Endothelial cell of umbilical vein (primary cell): ENCODE measurements around the gene SPDYE1. TPM values are rescaled to one million over a fixed set of nuclear protein-coding genes. Genes with fewer than 3 reads are reported as not detected.
"Not testable (repeated sequence)": the region's sequence is repeated elsewhere in the genome, so short reads cannot be mapped to it uniquely, and the experiment has no call there.

ENCODE experiments used
- BruUV-seq: library from RNA; stranded (reverse); fragments of 400-500 nt; replicated peaks from 2 replicates; lab custom pipeline; 2021; lab: Mats Ljungman, UMichigan
- CTCF ChIA-PET: fragments of 300-600, 350-600 bp; sonication (Branson Sonifier 250); formaldehyde crosslinking; loops from one replicate; lab custom pipeline; 2021; ENCODE audit warnings: antibody characterized with exemption, inconsistent platforms; lab: Charles Lee
- POLR2A ChIA-PET: fragments of 300-600, 350-600 bp; sonication (Branson Sonifier 250); formaldehyde crosslinking; loops from one replicate; lab custom pipeline; 2021; ENCODE audit warnings: antibody characterized with exemption, inconsistent platforms; lab: Charles Lee
- DNase-seq: peaks from one replicate; pipeline ENCODE4 v3.0.0-alpha.2; 2011; ENCODE audit warnings: low read depth, low spot score
- FAIRE-seq: peaks from 2 replicates; lab custom pipeline; 2011; peaks lifted over from hg19 to GRCh38; lab: Jason Lieb, UNC
- H2AFZ ChIP-seq: 2 replicates; pipeline ENCODE4 v1.6.0; 2012; ENCODE audit warnings: low read depth, low read length, control low read depth, inconsistent platforms
- H3K27ac ChIP-seq: 2 replicates; pipeline ENCODE4 v1.5.1; 2011; ENCODE audit warnings: low read depth, mild to moderate bottlenecking, control low read depth, low read length, moderate library complexity; ENCODE audit not compliant: insufficient read depth
- H3K27me3 ChIP-seq, 2 experiments: 2 replicates each; pipeline versions ENCODE4 v1.6.0 to v1.6.1; 2011; ENCODE audit warnings: low read length in 2 of 2, mixed read lengths in 1 of 2; ENCODE audit not compliant: control insufficient read depth in 2 of 2, insufficient read depth in 2 of 2
- H3K36me3 ChIP-seq, 2 experiments: 2 replicates in 1 of 2; 3 replicates in 1 of 2; pipeline ENCODE4 v1.5.1; 2011; ENCODE audit warnings: low read length in 2 of 2, mild to moderate bottlenecking in 1 of 2, moderate library complexity in 1 of 2; ENCODE audit not compliant: control insufficient read depth in 2 of 2, insufficient read depth in 2 of 2; ENCODE audit errors: extremely low read depth in 1 of 2
- H3K4me1 ChIP-seq: 3 replicates; pipeline ENCODE4 v1.5.1; 2011; ENCODE audit warnings: mild to moderate bottlenecking, low read length; ENCODE audit not compliant: control insufficient read depth, insufficient read depth; ENCODE audit errors: extremely low read depth
- H3K4me2 ChIP-seq: 2 replicates; pipeline ENCODE4 v1.6.1; 2011; ENCODE audit warnings: low read length, control low read depth, mixed read lengths; ENCODE audit not compliant: insufficient read depth
- H3K4me3 ChIP-seq, 3 experiments: fragments of 200-600 bp in 1 of 3; sonication (generic), shearing (Covaris generic) in 1 of 3; replicated peaks in 1 of 3; 2 replicates each; pipeline ENCODE4 v1.5.1; 2011 to 2016; ENCODE audit warnings: control low read depth in 3 of 3, low read length in 3 of 3, mild to moderate bottlenecking in 2 of 3, inconsistent platforms in 1 of 3, low read depth in 1 of 3, moderate library complexity in 1 of 3; ENCODE audit not compliant: insufficient read depth in 1 of 3
- H3K79me2 ChIP-seq: 2 replicates; pipeline ENCODE4 v1.6.0; 2012; ENCODE audit warnings: low read length, inconsistent platforms; ENCODE audit not compliant: control insufficient read depth, insufficient read depth
- H3K9ac ChIP-seq: replicated peaks from 2 replicates; pipeline ENCODE3; 2011; ENCODE audit warnings: low read length, control low read depth; ENCODE audit not compliant: insufficient read depth; ENCODE audit errors: extremely low read depth
- H3K9me1 ChIP-seq: replicated peaks from 3 replicates; pipeline ENCODE4 v1.6.0; 2011; ENCODE audit warnings: mild to moderate bottlenecking, low read length; ENCODE audit not compliant: control insufficient read depth, insufficient read depth; ENCODE audit errors: extremely low read depth
- H3K9me3 ChIP-seq: replicated peaks from 2 replicates; pipeline ENCODE4 v1.5.1; 2012; ENCODE audit warnings: low read length, inconsistent platforms; ENCODE audit not compliant: control insufficient read depth, insufficient read depth
- H4K20me1 ChIP-seq: replicated peaks from 2 replicates; pipeline ENCODE3; 2011; ENCODE audit warnings: mild to moderate bottlenecking, low read length; ENCODE audit not compliant: control insufficient read depth, insufficient read depth; ENCODE audit errors: extremely low read depth
- dilution Hi-C: fragments of 300-500 bp; cut with MboI; formaldehyde crosslinking; loops from one replicate; pipeline ENCODE4 v1.15.0; 2019; ENCODE audit warnings: low sequenced_read_pairs; ENCODE audit not compliant: extremely low pct_ligation_motif_present
- intact Hi-C: fragments of 100-400 bp; cut with micrococcal nuclease; formaldehyde crosslinking; loops from one replicate; pipeline ENCODE4 v1.10.0; 2022
- polyA plus RNA-seq, 4 experiments: library from polyadenylated mRNA; depleted of rRNA in 3 of 4; stranded (reverse) in 3 of 4; unstranded in 1 of 4; fragments of >200 nt; gene quantifications; 2 replicates each; pipeline versions ENCODE4 v1.2.1 to v1.2.3, GENCODE V29; 2011 to 2012; ENCODE audit warnings: missing spikeins in 1 of 4
- total RNA-seq: library from RNA; stranded (reverse); gene quantifications from 2 replicates; pipeline ENCODE4 v1.2.3, GENCODE V29; 2021

SPDYE1 gene
- total and polyA plus RNA-seq, 2 donors (not counting 3 experiments of a cell fraction or from before 2014, with no cell fraction given) = not detected

DNA sequence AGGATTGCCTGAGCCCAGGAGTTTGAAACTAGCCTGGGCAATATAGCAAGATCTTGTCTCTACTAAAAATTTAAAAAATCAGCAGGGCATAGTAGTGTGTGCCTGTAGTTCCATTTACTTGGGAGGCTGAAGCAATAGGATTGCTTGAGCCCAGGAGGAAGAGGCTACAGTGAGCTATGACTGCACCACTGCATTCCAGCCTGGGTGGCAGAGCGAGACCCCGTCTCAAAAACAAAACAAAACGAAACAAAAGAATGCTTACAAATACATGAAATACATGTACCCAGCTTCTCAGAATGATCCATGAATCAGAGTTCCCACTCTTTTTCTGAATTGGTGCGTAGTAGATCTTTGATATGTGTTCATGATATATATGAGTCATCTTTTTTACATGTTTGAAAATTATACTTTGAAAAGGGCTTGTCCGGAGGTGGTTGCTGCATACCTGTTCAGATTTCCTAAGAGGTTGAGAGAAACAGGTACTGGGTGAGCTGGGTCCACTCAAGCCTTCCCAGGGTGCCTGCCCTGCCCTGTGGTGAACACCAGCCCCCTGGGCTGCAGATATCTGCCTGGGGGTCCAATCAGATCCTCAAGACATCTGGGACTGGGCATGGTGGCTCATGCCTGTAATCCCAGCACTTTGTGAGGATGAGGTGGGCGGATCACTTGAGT, 25.2 kb downstream of the SPDYE1 start:
- DNase-seq, H4K20me1 ChIP-seq, H3K9me1 ChIP-seq, H3K4me3 ChIP-seq, BruUV-seq, POLR2A ChIA-PET, intact Hi-C loops, H3K27me3 ChIP-seq, H3K4me1 ChIP-seq, dilution Hi-C loops, H3K27ac ChIP-seq, H3K79me2 ChIP-seq, FAIRE-seq, H3K9ac ChIP-seq, CTCF ChIA-PET, H2AFZ ChIP-seq, H3K9me3 ChIP-seq, H3K4me2 ChIP-seq, H3K36me3 ChIP-seq: not testable (repeated sequence)

DNA sequence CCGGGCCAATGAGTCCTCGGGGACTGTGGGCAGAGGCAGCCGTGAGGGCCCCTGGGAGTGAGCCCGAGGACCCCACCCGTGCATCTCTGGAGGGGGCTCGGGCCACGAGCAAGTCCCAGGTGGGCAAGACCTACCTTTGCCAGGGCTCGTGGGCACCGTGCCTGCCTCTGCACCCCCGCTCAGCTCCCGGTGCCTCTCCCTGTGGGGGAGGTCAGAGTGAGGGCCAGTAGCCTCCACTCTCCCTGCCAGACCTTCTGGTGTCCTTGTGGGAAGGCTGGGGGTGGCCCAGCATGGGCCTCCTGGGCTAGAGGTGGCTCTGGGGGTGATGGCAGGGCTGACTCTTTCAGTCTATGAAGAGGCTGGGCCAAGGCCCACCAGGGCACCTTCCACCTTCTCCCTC, 31.7 kb downstream of the SPDYE1 start:
- H3K4me2 ChIP-seq, dilution Hi-C loops, BruUV-seq, H3K9me1 ChIP-seq, CTCF ChIA-PET, H3K9me3 ChIP-seq, intact Hi-C loops, H3K9ac ChIP-seq, H3K4me1 ChIP-seq, H3K79me2 ChIP-seq, H3K27ac ChIP-seq, H3K36me3 ChIP-seq, H2AFZ ChIP-seq, H4K20me1 ChIP-seq, POLR2A ChIA-PET, DNase-seq, H3K4me3 ChIP-seq, H3K27me3 ChIP-seq, FAIRE-seq: not testable (repeated sequence)

GRCh38 chr7:44030029-44030428, 32.3 kb downstream of the SPDYE1 start:
- dilution Hi-C loops, POLR2A ChIA-PET, DNase-seq, H3K4me1 ChIP-seq, H4K20me1 ChIP-seq, H3K27me3 ChIP-seq, FAIRE-seq, CTCF ChIA-PET, H3K9me1 ChIP-seq, intact Hi-C loops, H2AFZ ChIP-seq, H3K4me2 ChIP-seq, H3K9me3 ChIP-seq, H3K36me3 ChIP-seq, H3K79me2 ChIP-seq, H3K9ac ChIP-seq, H3K27ac ChIP-seq, H3K4me3 ChIP-seq, BruUV-seq: not testable (repeated sequence)

DNA sequence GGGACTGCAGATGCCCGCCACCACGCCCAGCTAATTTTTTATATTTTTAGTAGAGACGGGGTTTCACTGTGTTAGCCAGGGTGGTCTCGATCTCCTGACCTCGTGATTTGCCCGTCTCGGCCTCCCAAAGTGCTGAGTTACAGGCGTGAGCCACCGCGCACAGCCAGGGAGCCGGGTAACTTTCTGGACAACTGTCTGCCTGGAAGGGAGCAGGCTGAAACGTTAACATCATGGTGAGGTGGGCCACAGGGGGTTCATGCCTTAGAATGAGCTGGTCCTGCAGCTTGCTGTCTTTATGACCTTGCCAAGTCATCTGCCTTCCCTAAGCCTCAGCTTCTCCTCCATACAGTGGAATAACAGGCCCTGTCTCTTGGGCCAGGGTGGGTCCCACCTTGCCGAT, 33.6 kb downstream of the SPDYE1 start:
- H3K4me2 ChIP-seq, intact Hi-C loops, H2AFZ ChIP-seq, DNase-seq, H3K27me3 ChIP-seq, POLR2A ChIA-PET, H3K4me3 ChIP-seq, H3K36me3 ChIP-seq, H3K27ac ChIP-seq, H4K20me1 ChIP-seq, H3K9ac ChIP-seq, H3K4me1 ChIP-seq, H3K9me3 ChIP-seq, dilution Hi-C loops, CTCF ChIA-PET, BruUV-seq, FAIRE-seq, H3K9me1 ChIP-seq, H3K79me2 ChIP-seq: not testable (repeated sequence)
